ENCODE results near the gene TMEM19.

The TMEM19 gene

GRCh38 chr12:71721783-71722505, 36.1 kb downstream of the TMEM19 start:
- no peak for DNase-seq

- DNase-seq: no peak
Measured at GRCh38 chr12:71725011-71725410, 39.1 kb downstream of the TMEM19 start.

GRCh38 chr12:71726548-71726947, 40.7 kb downstream of the TMEM19 start:
- DNase-seq: no peak

GRCh38 chr12:71727958-71728357, 42.1 kb downstream of the TMEM19 start:
- DNase-seq: no peak

- no peak for DNase-seq
Measured at GRCh38 chr12:71730936-71731335, 45.1 kb downstream of the TMEM19 start.

GRCh38 chr12:71731439-71732356, 45.8 kb downstream of the TMEM19 start:
- DNase-seq: no peak

GRCh38 chr12:71732357-71732712, 46.5 kb downstream of the TMEM19 start:
- no peak for DNase-seq

- no peak for DNase-seq
Measured at GRCh38 chr12:71737197-71737596, 51.3 kb downstream of the TMEM19 start.

GRCh38 chr12:71742998-71743397, 57.1 kb downstream of the TMEM19 start:
- DNase-seq: no peak

- no peak for DNase-seq
Measured at GRCh38 chr12:71744522-71745300, 58.8 kb downstream of the TMEM19 start.

GRCh38 chr12:71746974-71747611, 61.2 kb downstream of the TMEM19 start:
- DNase-seq: peak; percentile 39 to 58

- DNase-seq: no peak
Measured at GRCh38 chr12:71748081-71748850, 62.4 kb downstream of the TMEM19 start.

GRCh38 chr12:71749666-71750065, 63.8 kb downstream of the TMEM19 start:
- no peak for DNase-seq

- DNase-seq: no peak
Measured at GRCh38 chr12:71752891-71753290, 67.0 kb downstream of the TMEM19 start.
